HCEC 1CT (cell line): ENCODE data around the gene SWT1.
"Not testable (repeated sequence)": the region's sequence is repeated elsewhere in the genome, so short reads cannot be mapped to it uniquely, and the experiment has no call there.

Experiments used
- DNase-seq: peaks from one replicate; pipeline ENCODE4 v3.0.0-alpha.2; 2017

The SWT1 gene

GRCh38 chr1:185170291-185170848 is 13.4 kb downstream of the SWT1 start:
- peak; percentile 62 for DNase-seq

GRCh38 chr1:185193756-185194155 is 36.8 kb downstream of the SWT1 start:
- no peak for DNase-seq

- not testable (repeated sequence) for DNase-seq
Observed at GRCh38 chr1:185198712-185199111, 41.7 kb downstream of the SWT1 start.

GRCh38 chr1:185200889-185201288 is 43.9 kb downstream of the SWT1 start:
- no peak for DNase-seq

DNA sequence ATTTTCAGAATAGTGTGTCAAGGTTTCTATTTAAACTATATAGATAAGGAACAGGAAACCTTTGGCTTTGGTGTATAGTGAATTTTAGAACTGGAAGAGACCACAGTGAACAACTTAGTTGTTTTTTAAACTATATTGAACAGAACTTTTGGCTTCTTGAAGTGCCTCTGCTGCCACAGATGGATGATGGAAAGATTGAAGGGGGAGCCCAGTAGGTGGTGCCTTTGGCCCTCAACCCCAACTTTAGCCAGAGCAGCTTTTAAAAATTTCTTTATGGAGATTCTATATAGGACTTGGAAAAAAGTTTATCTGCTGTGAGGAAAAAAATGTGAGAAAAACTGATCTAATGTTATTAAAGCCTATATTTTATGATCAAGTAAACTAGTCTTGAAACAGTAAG is 50.2 kb downstream of the SWT1 start:
- DNase-seq = peak; percentile 5

- peak; percentile 43 for DNase-seq
Observed at GRCh38 chr1:185207980-185208602, 51.1 kb downstream of the SWT1 start.

GRCh38 chr1:185208626-185209180 is 51.7 kb downstream of the SWT1 start:
- DNase-seq = peak; percentile 22

DNA sequence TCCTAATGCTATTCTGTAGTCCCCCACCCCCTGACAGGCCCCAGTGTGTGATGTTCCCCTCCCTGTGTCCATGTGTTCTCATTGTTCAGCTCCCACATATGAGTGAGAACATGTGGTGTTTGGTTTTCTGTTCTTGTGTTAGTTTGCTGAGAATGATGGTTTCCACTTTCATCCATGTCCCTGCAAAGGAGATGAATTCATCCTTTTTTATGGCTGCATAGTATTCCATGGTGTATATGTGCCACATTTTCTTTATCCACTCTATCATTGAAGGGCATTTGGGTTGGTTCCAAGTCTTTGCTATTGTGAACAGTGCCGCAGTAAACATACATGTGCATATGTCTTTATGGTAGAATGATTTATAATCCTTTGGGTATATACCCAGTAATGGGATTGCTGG is 52.4 kb downstream of the SWT1 start:
- not testable (repeated sequence) for DNase-seq

DNA sequence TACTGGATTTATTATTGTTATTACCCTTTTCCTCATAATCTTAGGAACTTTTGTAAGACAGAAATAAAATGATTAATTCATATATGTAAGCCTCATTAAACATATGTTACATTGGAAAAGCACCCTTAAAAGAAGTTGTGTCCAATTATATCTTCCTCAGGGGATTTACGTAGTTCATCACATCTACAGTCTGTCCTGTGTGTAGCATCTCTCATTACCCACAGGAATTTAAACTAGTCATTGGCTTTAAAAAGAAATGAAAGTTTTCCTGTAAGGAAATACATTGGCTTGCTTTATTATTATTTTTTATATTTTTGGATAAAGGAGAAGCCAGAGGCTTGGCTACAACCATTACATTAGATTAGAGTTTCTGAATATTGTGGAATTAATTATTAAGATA is 56.1 kb downstream of the SWT1 start:
- DNase-seq = no peak

DNA sequence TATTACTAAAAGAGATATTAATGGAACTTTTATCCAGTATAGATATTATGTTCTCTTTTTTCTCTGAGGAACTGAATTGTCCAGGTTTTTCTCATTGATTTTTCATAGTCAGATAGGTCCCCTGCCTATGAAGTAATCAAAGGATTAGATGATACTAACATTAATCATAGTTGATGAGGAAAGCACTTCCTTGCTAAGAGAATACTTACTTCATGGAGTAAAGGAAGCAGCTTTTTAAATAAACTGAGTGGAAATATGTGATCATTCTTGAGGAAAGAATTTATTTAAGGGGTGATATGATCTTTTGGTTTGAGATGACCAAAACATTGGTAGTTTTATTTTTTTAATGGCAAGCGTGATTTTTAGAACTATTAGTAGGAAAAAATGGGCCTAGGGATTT is 58.9 kb downstream of the SWT1 start:
- peak; percentile 76 for DNase-seq

- DNase-seq = no peak
Observed at GRCh38 chr1:185224132-185224531, 67.2 kb downstream of the SWT1 start.

GRCh38 chr1:185227161-185227560 is 70.2 kb downstream of the SWT1 start:
- no peak for DNase-seq

- no peak for DNase-seq
Observed at GRCh38 chr1:185228979-185229378, 72.0 kb downstream of the SWT1 start.

- no peak for DNase-seq
Observed at GRCh38 chr1:185229981-185230380, 73.0 kb downstream of the SWT1 start.

DNA sequence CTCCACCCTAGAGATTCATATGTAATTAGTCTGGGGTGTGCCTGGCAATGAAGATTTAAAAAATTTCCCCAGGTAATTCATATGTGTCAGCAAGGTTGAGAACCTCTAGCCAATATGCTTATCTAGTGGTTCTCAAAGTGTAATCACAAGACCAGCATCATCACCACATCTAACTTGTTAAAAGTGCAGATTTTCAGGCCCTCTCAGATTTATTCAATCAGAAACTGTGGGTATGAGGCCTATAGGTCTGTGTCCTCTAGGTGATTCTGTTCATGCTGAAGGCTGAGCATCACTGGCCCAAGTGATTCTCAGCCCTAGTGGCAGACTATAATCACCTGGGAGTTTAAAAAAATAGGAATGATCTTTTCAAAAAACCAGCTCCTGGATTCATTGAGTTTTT is 75.9 kb downstream of the SWT1 start:
- DNase-seq = no peak

DNA sequence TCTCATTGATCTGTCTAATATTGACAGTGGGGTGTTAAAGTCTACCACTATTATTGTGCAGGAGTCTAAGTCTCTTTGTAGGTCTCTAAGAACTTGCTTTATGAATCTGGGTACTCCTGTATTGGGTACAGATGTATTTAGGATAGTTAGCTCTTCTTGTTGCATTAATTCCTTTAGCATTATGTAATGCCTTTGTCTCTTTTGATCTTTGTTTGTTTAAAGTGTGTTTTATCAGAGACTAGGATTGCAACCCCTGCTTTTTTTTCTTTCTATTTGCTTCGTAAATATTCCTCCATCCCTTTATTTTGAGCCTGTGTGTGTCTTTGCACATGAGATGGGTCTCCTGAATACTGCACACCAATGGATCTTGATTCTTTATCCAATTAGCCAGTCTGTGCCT is 77.2 kb downstream of the SWT1 start:
- DNase-seq = not testable (repeated sequence)

- not testable (repeated sequence) for DNase-seq
Observed at GRCh38 chr1:185237176-185237575, 80.2 kb downstream of the SWT1 start.

DNA sequence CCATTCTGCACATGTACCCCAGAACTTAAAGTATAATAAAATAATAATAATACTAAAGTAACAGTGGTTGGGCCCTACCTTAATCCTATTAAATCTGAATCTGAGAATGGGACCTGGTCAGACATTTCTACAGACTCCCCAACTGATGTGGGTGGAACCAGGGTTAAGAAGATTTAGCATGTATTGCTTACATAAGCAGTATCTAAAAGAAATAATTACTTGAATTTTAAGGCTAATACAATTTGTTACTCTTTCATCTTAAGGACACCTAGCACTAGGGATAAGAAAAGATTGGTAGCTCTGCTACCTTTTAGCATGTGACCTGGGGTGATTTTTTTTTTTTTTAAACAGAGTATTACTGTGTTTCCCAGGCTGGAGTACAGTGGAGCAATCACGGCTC is 80.7 kb downstream of the SWT1 start:
- no peak for DNase-seq

DNA sequence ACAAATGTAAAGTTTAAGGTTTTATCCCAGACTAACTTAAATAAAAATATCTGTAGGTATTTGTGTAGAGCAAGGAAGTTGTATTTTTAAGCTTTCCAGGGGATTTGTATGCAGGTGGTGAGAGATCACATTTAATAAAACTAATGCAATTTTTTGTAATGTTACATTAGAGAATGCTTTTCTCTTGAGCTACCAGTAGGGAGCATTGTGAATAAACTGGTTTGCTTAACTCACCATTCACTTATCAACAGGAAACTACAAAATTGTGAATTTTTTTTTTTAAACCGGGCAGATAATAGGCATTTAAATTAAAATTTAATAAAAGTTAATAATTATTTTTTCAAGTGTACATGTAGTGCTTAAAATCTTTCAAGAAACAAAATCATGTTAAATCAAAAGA is 81.5 kb downstream of the SWT1 start:
- peak; percentile 32 for DNase-seq

DNA sequence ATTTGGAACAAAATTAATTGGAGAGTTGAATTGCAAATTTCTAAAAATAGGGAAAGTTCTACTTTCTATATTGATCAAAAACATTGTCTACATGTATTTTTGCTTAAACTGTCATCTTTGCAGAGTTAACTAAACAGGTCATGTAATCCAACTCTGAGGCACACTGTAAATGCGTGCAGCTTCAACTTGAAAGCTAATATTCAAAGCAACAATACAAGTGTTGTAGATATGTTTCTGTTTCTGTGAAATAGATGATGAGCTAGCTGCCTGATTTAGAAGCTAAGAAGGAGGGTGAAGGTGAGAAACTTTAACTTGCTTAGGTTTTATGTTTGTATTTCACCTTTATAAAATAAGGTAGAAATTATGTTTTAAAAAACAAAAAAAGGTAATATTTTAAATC is 82.9 kb downstream of the SWT1 start:
- DNase-seq = no peak

- no peak for DNase-seq
Observed at GRCh38 chr1:185241127-185241526, 84.2 kb downstream of the SWT1 start.

GRCh38 chr1:185244015-185244747 is 87.2 kb downstream of the SWT1 start:
- peak; percentile 85 for DNase-seq

GRCh38 chr1:185245466-185245865 is 88.5 kb downstream of the SWT1 start:
- DNase-seq = peak; percentile 36

GRCh38 chr1:185249563-185249962 is 92.6 kb downstream of the SWT1 start:
- DNase-seq = no peak
